CD14-positive monocyte (primary cell): ENCODE measurements around the gene POC1A. TPM values are rescaled to one million over a fixed set of nuclear protein-coding genes. Genes with fewer than 3 reads are reported as not detected.

Experiments used
- DNase-seq, 3 donors: peaks; one replicate each; pipeline ENCODE4 v3.0.0-alpha.2; 2011 to 2022
- H2AFZ ChIP-seq: 2 replicates; pipeline ENCODE4 v1.6.0; 2012; ENCODE audit warnings: mild to moderate bottlenecking, low read depth, low read length, inconsistent platforms; ENCODE audit not compliant: insufficient read depth, poor library complexity, severe bottlenecking
- H3K27ac ChIP-seq, 2 donors: 1 replicate in 1 of 2; 2 replicates in 1 of 2; pipeline ENCODE4 v1.5.1; 2012 to 2013; ENCODE audit warnings: low read length in 2 of 2, control low read depth in 1 of 2, inconsistent platforms in 1 of 2, low read depth in 1 of 2, mild to moderate bottlenecking in 1 of 2
- H3K27me3 ChIP-seq, 2 donors: one replicate each; pipeline versions ENCODE4 v1.6.0 to v1.6.1; 2011 to 2013; ENCODE audit warnings: low read length in 2 of 2; ENCODE audit not compliant: control insufficient read depth in 2 of 2, insufficient read depth in 2 of 2
- H3K36me3 ChIP-seq, 2 donors: replicated peaks in 1 of 2; 1 replicate in 1 of 2; 2 replicates in 1 of 2; pipeline versions ENCODE4 v1.5.1 to v1.6.1; 2012 to 2013; ENCODE audit warnings: low read length in 2 of 2, control low read depth in 1 of 2, inconsistent platforms in 1 of 2, mild to moderate bottlenecking in 1 of 2; ENCODE audit not compliant: insufficient read depth in 2 of 2, control insufficient read depth in 1 of 2
- H3K4me1 ChIP-seq, 2 donors: 1 replicate in 1 of 2; 2 replicates in 1 of 2; pipeline versions ENCODE4 v1.5.1 to v1.6.1; 2012 to 2013; ENCODE audit warnings: low read length in 2 of 2, control low read depth in 1 of 2, inconsistent platforms in 1 of 2, mild to moderate bottlenecking in 1 of 2, moderate library complexity in 1 of 2; ENCODE audit not compliant: insufficient read depth in 2 of 2, control insufficient read depth in 1 of 2
- H3K4me2 ChIP-seq: replicated peaks from 2 replicates; pipeline ENCODE3; 2012; ENCODE audit warnings: low read length, moderate library complexity, mild to moderate bottlenecking; ENCODE audit not compliant: poor library complexity, severe bottlenecking; ENCODE audit errors: extremely low read depth
- H3K4me3 ChIP-seq, 3 experiments: fragments of 200-600 bp in 1 of 3; sonication (generic) in 1 of 3; replicated peaks in 1 of 3; 1 replicate in 2 of 3; 2 replicates in 1 of 3; pipeline ENCODE4 v1.5.1; 2011 to 2013; ENCODE audit warnings: low read length in 3 of 3, mild to moderate bottlenecking in 3 of 3, control low read depth in 2 of 3, low read depth in 2 of 3, inconsistent platforms in 1 of 3, moderate library complexity in 1 of 3
- H3K79me2 ChIP-seq: 2 replicates; pipeline ENCODE4 v1.6.0; 2012; ENCODE audit warnings: mild to moderate bottlenecking, control low read depth, inconsistent platforms, low read length, moderate library complexity; ENCODE audit not compliant: insufficient read depth
- H3K9ac ChIP-seq: 2 replicates; pipeline ENCODE4 v1.6.0; 2017; ENCODE audit warnings: low read length, mild to moderate bottlenecking; ENCODE audit not compliant: insufficient read depth, poor library complexity, severe bottlenecking
- H3K9me3 ChIP-seq, 2 donors: replicated peaks in 1 of 2; 1 replicate in 1 of 2; 2 replicates in 1 of 2; pipeline versions ENCODE4 v1.5.1 to v1.6.1; 2012 to 2013; ENCODE audit warnings: low read length in 2 of 2, control low read depth in 1 of 2; ENCODE audit not compliant: control insufficient read depth in 1 of 2, insufficient read depth in 1 of 2
- H4K20me1 ChIP-seq: 2 replicates; pipeline ENCODE4 v1.6.0; 2012; ENCODE audit warnings: mild to moderate bottlenecking, low read length, control low read depth, moderate library complexity; ENCODE audit not compliant: insufficient read depth
- H3K27ac Mint-ChIP-seq, 7 donors: one replicate each; pipeline ENCODE4 v1.8.0; 2020; ENCODE audit warnings: mild to moderate bottlenecking in 7 of 7, mixed read lengths in 7 of 7, moderate library complexity in 6 of 7, inconsistent platforms in 2 of 7
- H3K27me3 Mint-ChIP-seq, 3 donors: one replicate each; pipeline ENCODE4 v1.8.0; 2021 to 2022; ENCODE audit warnings: low read depth in 3 of 3, mild to moderate bottlenecking in 3 of 3, mixed read lengths in 3 of 3, moderate library complexity in 3 of 3, inconsistent platforms in 1 of 3
- H3K36me3 Mint-ChIP-seq, 2 donors: one replicate each; pipeline ENCODE4 v1.8.0; 2020; ENCODE audit warnings: mixed read lengths in 2 of 2, inconsistent platforms in 1 of 2, mild to moderate bottlenecking in 1 of 2
- H3K4me1 Mint-ChIP-seq: one replicate; pipeline ENCODE4 v1.8.0; 2020; ENCODE audit warnings: mild to moderate bottlenecking, mixed read lengths
- H3K4me3 Mint-ChIP-seq, 2 donors: one replicate each; pipeline ENCODE4 v1.8.0; 2020; ENCODE audit warnings: mild to moderate bottlenecking in 2 of 2, mixed read lengths in 2 of 2, moderate library complexity in 1 of 2
- H3K9me3 Mint-ChIP-seq, 7 donors: one replicate each; pipeline ENCODE4 v1.8.0; 2020 to 2022; ENCODE audit warnings: mixed read lengths in 7 of 7, mild to moderate bottlenecking in 6 of 7, moderate library complexity in 6 of 7, inconsistent platforms in 2 of 7
- CTCF ChIP-seq: fragments of 200-600 bp; IDR thresholded peaks from one replicate; pipeline ENCODE4 v1.8.0; 2022; ENCODE audit warnings: antibody characterized with exemption, mild to moderate bottlenecking
- WGBS: methylation state at CpG from one replicate; pipeline ENCODE4 v1.1.5; 2013; ENCODE audit warnings: missing lambda C conversion rate; ENCODE audit not compliant: insufficient coverage; 5-methylcytosine and 5-hydroxymethylcytosine counted together
- intact Hi-C, 2 donors: fragments of 100-400 bp; cut with micrococcal nuclease; formaldehyde crosslinking; loops; one replicate each; pipeline versions ENCODE4 v1.15.0 to v1.15.1; 2023
- polyA plus RNA-seq, 3 donors: library from polyadenylated mRNA; depleted of rRNA in 1 of 3; unstranded in 2 of 3; stranded (reverse) in 1 of 3; fragments of 300-500 nt in 2 of 3; fragments of >200 nt in 1 of 3; fragmentation: Illumina TruSeq in 2 of 3; gene quantifications; 1 replicate in 2 of 3; 2 replicates in 1 of 3; pipeline ENCODE4 v1.2.3, GENCODE V29; 2012 to 2021

The POC1A gene
- polyA plus RNA-seq, 3 donors = 1.2 to 2.0 (median 1.5) TPM

- peaks cover 17 to 19% of the 10 kb centered on the region in 2 donors for H3K4me1 ChIP-seq
- intact Hi-C loops = loop anchor here in 1 of 2 donors (5.0 kb wide), 1 partner anchor 46 kb away; the partner anchor contains the start of gene ALAS1
- Mint-ChIP-seq H3K4me1 (peaks cover 17% of the 10 kb centered on the region), H3K27ac (no peak overlapping the region), H3K9me3 (no peaks in the 10 kb centered on the region), H3K36me3 (peaks cover 20 to 41% of the 10 kb centered on the region in 2 donors), H3K4me3 (no peak overlapping the region), H3K27me3 (no peaks in the 10 kb centered on the region)
- H3K79me2 ChIP-seq = peaks cover 33% of the 10 kb centered on the region
- H3K4me2 ChIP-seq = no peak overlapping the region
- WGBS = no CpG with 5 or more reads among the region's 4 CpGs
- no peak overlapping the region for H3K27ac ChIP-seq
- no peak for DNase-seq
- H2AFZ ChIP-seq = no peak overlapping the region
- H3K9ac ChIP-seq = no peak overlapping the region
- no peaks in the 10 kb centered on the region for H3K27me3 ChIP-seq
- H3K36me3 ChIP-seq = peaks cover 30 to 46% of the 10 kb centered on the region in 2 donors
- no peak overlapping the region for H3K4me3 ChIP-seq
- no peak for TF ChIP-seq CTCF
- no peaks in the 10 kb centered on the region for H4K20me1 ChIP-seq
- no peaks in the 10 kb centered on the region for H3K9me3 ChIP-seq
Observed at GRCh38 chr3:52150860-52151259, 3.4 kb downstream of the POC1A start.

GRCh38 chr3:52150357-52150756 lies 3.9 kb downstream of the POC1A start:
- Histone ChIP-seq H3K9ac (no peak overlapping the region), H3K4me3 (no peak overlapping the region), H2AFZ (no peak overlapping the region), H3K4me2 (no peak overlapping the region), H3K36me3 (peaks cover 34 to 51% of the 10 kb centered on the region in 2 donors), H3K27ac (no peak overlapping the region), H3K79me2 (peaks cover 33% of the 10 kb centered on the region), H3K27me3 (no peaks in the 10 kb centered on the region), H3K4me1 (peaks cover 17 to 19% of the 10 kb centered on the region in 2 donors), H4K20me1 (no peaks in the 10 kb centered on the region), H3K9me3 (no peaks in the 10 kb centered on the region)
- intact Hi-C loops = loop anchor here in 1 of 2 donors (5.0 kb wide), 1 partner anchor 47 kb away; the partner anchor contains the start of gene ALAS1
- Mint-ChIP-seq H3K4me1 (peaks cover 17% of the 10 kb centered on the region), H3K27me3 (no peaks in the 10 kb centered on the region), H3K9me3 (no peaks in the 10 kb centered on the region), H3K4me3 (no peak overlapping the region), H3K36me3 (peaks cover 25 to 46% of the 10 kb centered on the region in 2 donors), H3K27ac (peak overlapping the region in 1 of 7 donors; percentile 63)
- no peak for TF ChIP-seq CTCF
- 100% methylated on average over 2 of the region's 3 CpGs for WGBS
- no peak for DNase-seq
